ENCODE results near the gene EFCAB8.

- no peak for TF ChIP-seq CEBPB (IDR thresholded peaks at IDR 0.05)
- no peak for TF ChIP-seq EP300 (IDR thresholded peaks at IDR 0.05; ENCODE audit: borderline replicate concordance)
- no peak for TF ChIP-seq TAF1 (IDR thresholded peaks at IDR 0.05; ENCODE audit: low read depth)
- TF ChIP-seq REST (IDR thresholded peaks at IDR 0.05; ENCODE audit: low read depth), result no peak
- TF ChIP-seq USF1 (IDR thresholded peaks at IDR 0.05), result no peak
- no peak for TF ChIP-seq FOXM1 (IDR thresholded peaks at IDR 0.05; ENCODE audit: borderline replicate concordance, low read depth)
- no peak for TF ChIP-seq EGR1 (IDR thresholded peaks at IDR 0.05)
- TF ChIP-seq NFIC (IDR thresholded peaks at IDR 0.05), result no peak
- TF ChIP-seq MAX (IDR thresholded peaks at IDR 0.05), result no peak
- TF ChIP-seq RAD21 (IDR thresholded peaks at IDR 0.05; ENCODE audit: low read depth), result no peak
- TF ChIP-seq ZBTB7A (IDR thresholded peaks at IDR 0.05; ENCODE audit: low read depth), result no peak
- TF ChIP-seq CREB1 (IDR thresholded peaks at IDR 0.05; ENCODE audit: low read depth), result no peak
- no peak for TF ChIP-seq TCF12 (IDR thresholded peaks at IDR 0.05; ENCODE audit: low read depth)
- TF ChIP-seq TEAD4 (IDR thresholded peaks at IDR 0.05), result no peak
These were observed 111.6 kb downstream of the EFCAB8 start for GRCh38 chr20:32970115-32970972.

Data from Ishikawa (cell line).